Memory B cell (primary cell): Measurements from ENCODE around the gene PCSK6.

Experiments used
- ATAC-seq: fragments of 150-1000 bp; cut with Tn5 transposase; 2 replicates; pipeline ENCODE4 v1.10.0; 2021; ENCODE audit warnings: low read depth, mild to moderate bottlenecking, moderate library complexity
- DNase-seq, 2 donors: peaks; one replicate each; pipeline ENCODE4 v3.0.0; 2022; ENCODE audit warnings: low spot score in 2 of 2
- H3K27ac Mint-ChIP-seq: one replicate; pipeline ENCODE4 v1.8.0; 2022; ENCODE audit warnings: mild to moderate bottlenecking, moderate library complexity, mixed read lengths
- H3K27me3 Mint-ChIP-seq: one replicate; pipeline ENCODE4 v1.8.0; 2022; ENCODE audit warnings: mixed read lengths
- H3K36me3 Mint-ChIP-seq: one replicate; pipeline ENCODE4 v1.8.0; 2022; ENCODE audit warnings: mild to moderate bottlenecking, mixed read lengths
- H3K4me1 Mint-ChIP-seq: one replicate; pipeline ENCODE4 v1.8.0; 2022; ENCODE audit warnings: mixed read lengths
- H3K4me3 Mint-ChIP-seq: one replicate; pipeline ENCODE4 v1.8.0; 2022; ENCODE audit warnings: mild to moderate bottlenecking, moderate library complexity, mixed read lengths
- H3K9me3 Mint-ChIP-seq: one replicate; pipeline ENCODE4 v1.8.0; 2022; ENCODE audit warnings: mixed read lengths

The PCSK6 gene

DNA sequence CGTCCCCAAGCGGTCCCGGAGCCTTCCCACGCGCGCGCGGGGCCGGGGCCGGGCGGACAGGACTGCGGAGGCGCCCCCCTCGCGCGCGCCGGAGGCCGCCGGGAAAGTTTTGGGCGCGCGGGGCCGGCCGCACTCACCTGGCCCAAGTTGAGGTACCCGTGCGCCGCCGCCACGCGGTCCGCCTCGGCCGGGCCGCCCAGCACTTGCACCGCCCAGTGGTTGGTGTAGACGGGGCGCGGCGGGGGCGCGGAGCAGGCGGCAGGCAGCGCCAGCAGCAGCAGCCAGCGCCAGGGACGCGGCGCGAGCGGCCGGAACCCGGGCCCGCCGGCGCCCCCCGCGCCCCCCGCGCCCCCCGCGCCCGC, 289 bp downstream of the PCSK6 start:
- Mint-ChIP-seq H3K27me3 (peaks cover 14% of the 10 kb centered on the region), H3K27ac (no peak overlapping the region), H3K9me3 (peaks cover 2% of the 10 kb centered on the region), H3K4me3 (no peak overlapping the region), H3K36me3 (no peaks in the 10 kb centered on the region), H3K4me1 (peaks cover 3% of the 10 kb centered on the region)
- ATAC-seq (no peak), DNase-seq (no peak)

DNA sequence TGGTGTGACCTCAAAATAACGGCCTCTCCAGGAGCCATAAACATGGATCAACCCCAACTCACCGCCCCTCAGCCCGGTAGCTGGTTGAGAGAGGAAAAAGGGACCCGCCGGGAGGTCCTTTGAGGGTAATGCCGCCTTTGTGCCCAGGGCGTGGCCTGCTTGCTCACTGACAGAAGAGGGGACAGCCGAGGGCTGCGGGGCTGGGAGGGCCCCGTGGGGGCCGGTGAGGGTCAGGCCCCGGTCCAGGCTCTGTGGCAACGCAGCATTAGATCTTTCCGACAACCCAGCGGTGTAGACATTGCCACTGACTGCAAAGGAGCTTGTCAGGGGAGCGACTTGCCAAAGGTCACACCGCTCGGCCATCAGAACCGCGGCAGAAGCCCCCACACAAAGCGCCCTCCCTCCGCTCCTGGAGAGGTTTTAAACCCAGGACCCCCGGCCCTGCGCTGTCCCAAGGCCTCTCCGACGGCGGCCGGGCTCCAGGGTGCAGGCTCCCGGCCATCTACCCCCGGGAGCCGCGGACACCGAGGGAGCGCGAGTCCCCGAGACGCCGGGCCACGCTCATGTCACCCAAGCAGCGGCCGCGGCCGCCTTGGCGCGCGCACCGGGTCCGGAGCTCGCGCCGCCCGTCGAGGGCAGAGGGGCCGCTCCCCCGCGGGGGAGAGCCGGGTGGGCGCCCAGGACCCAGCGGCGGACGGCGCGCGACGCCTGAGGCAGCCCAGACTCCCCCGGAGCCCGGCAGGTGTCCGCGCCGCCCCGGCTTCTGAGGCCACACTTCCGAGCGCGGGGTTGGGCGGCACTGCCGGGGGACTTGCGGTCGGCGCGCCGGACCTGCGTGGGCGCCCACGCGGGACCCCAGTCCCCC, 975 bp downstream of the PCSK6 start:
- H3K27me3 Mint-ChIP-seq: peaks cover 14% of the 10 kb centered on the region
- no peaks in the 10 kb centered on the region for H3K36me3 Mint-ChIP-seq
- peaks cover 2% of the 10 kb centered on the region for H3K9me3 Mint-ChIP-seq
- H3K27ac Mint-ChIP-seq: no peak overlapping the region
- H3K4me1 Mint-ChIP-seq: peaks cover 3% of the 10 kb centered on the region
- DNase-seq (no peak), ATAC-seq (no peak)
- no peak overlapping the region for H3K4me3 Mint-ChIP-seq

DNA sequence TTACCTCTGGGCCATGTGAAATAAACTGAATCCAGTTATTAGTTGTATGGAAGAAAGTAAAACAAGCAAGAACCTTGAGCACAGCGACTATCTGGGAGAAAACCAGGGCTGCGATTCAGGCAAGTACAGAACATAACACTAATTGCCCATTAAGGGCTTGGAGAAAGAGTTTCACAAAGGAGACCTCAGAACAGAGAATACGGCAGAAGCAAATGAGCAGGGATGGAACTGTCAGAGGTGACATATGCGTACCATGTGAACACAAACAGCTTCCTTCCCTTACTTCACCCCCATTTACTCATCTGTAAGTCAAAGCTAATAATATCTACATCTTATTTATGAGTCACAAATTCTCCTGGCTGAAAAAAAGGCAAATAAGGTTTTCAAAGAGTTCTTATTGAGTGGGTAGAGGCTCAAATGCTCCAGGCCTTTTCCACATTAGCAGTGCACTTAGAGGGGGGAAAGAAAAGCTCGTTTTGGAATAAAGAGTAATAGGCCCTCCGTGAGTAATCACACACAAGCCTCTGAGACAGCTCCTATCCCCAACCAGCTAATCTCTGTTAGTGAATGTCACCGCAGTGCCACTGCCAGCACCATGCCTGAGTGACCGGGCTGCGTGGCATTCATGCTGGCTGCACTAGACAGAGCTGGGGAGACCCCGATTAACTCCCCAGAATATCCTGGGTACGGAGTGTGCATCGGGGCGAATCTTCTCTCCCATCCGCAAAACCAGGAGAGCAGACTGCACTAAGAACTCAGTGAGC, 2.6 kb downstream of the PCSK6 start:
- Mint-ChIP-seq H3K4me3 (no peak overlapping the region), H3K9me3 (no peaks in the 10 kb centered on the region)

DNA sequence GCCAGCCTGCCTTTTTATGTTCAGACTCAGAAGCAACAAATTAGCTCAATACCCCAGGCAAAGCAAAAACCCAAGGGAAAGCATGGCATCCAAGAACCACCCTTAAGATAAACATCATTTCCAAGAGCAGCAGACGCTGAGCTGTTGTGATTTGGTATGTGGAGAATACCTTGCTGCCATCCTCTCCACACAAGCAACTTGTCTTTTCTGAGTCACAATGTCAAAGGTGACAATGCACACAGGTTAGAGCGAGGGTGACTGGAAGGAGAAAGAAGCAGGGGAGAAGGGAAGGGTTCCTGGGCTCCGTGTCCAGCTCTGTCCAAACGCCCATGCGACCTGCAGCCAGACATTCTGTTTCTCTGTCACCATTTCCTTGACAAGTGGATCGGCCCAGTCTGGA, 6.0 kb downstream of the PCSK6 start:
- Mint-ChIP-seq H3K4me3 (no peak overlapping the region), H3K27me3 (peaks cover 15% of the 10 kb centered on the region), H3K9me3 (no peaks in the 10 kb centered on the region), H3K27ac (no peak overlapping the region), H3K36me3 (no peaks in the 10 kb centered on the region), H3K4me1 (no peaks in the 10 kb centered on the region)
- ATAC-seq (no peak), DNase-seq (no peak)

More for the DNA sequence above, 2.6 kb downstream of the PCSK6 start:
- no peak for DNase-seq
- no peaks in the 10 kb centered on the region for H3K4me1 Mint-ChIP-seq
- no peak for ATAC-seq
- peaks cover 13% of the 10 kb centered on the region for H3K27me3 Mint-ChIP-seq
- no peak overlapping the region for H3K27ac Mint-ChIP-seq
- H3K36me3 Mint-ChIP-seq: no peaks in the 10 kb centered on the region

DNA sequence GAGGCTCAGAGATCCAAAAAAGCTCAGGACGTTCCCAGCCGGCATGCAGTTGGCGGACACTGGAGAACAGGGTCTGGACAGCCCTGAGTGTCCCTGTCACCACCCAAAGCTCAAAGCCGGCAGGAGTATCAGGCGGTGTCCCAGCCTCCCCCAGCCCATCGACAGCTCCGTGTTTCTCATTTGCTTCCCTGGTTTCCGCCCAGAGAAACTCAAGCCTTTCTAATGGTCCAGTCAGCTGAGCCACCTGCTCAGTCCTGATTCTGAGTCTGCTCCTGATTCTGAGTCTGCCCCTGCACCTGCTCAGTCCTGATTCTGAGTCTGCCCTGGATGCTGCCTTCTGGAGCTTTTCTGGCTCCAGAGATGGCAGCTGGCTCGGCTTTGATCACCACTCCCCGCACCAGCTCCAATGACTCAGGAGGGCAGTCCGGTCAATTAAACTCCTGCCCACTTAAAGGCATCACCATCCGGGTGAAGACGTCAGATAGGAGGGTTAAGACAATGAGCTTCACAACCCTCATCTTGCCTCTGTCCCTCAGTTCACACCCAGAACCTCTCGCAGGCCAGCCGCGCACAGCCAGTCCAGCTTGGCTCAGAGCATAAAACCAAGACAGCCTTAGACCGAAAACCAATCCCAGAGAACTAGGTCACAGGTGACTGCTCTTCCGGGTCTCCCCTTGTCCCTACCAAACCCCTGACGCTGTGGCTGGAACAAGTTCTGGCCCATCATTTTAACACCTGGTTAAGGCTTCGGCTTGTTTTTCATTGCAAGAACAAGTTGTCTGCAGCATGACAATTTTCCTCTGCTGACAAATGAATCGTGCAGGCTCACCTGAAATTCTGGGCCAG, 6.8 kb downstream of the PCSK6 start:
- Mint-ChIP-seq H3K9me3 (no peaks in the 10 kb centered on the region), H3K4me1 (no peaks in the 10 kb centered on the region), H3K27me3 (peaks cover 15% of the 10 kb centered on the region), H3K4me3 (no peak overlapping the region), H3K36me3 (no peaks in the 10 kb centered on the region), H3K27ac (no peak overlapping the region)
- DNase-seq: no peak
- no peak for ATAC-seq

DNA sequence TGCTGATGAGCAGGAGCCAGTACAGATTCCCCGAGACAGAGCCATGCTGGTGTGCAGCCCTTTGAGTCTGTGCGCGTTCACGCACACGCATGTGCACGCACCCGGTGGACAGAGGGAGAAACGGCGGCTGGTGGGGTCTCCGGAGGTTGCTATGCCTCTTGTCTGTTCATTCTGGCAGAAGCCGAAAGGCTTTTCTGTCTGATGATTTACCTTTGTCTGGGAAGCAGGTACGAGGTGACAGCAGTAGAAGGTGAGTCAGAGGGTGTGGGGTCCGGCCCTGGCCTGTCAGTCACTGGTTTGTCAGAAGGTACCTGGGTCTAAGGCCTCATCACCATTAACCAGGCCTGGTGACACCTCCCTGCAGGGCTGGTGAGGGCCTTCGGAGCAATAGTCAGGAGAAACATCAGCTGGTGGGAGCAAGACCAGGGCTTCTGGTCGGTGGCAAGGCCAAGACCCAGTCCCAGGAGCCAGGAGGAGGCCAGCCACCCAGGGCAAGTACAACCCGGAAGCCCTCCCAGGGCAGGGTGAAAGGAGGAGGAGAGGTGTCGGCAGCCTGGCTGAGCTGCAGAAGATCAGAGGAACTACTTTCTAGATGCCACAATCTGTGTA, 7.5 kb downstream of the PCSK6 start:
- Mint-ChIP-seq H3K4me3 (no peak overlapping the region), H3K9me3 (no peaks in the 10 kb centered on the region), H3K4me1 (no peaks in the 10 kb centered on the region), H3K27ac (no peak overlapping the region), H3K27me3 (peaks cover 14% of the 10 kb centered on the region), H3K36me3 (no peaks in the 10 kb centered on the region)
- no peak for ATAC-seq
- no peak for DNase-seq

DNA sequence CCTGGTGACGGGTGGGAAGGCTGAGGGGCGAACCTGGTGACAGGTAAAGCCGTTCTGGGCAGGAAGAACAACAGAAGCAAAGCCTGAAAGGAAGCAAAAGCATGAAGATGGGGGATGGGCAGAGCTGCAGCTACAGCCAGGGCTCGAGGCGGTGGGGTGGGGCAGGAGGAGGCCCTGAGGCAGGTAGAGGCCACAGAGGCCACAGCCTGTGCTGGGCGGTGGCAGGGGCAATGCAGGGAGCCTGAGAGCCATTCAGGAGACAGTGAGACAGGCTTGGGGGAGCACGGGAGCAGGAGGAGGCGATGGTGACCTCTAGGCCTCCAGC, 8.2 kb downstream of the PCSK6 start:
- ATAC-seq (no peak), DNase-seq (no peak)
- H3K27me3 Mint-ChIP-seq: peaks cover 17% of the 10 kb centered on the region
- no peaks in the 10 kb centered on the region for H3K9me3 Mint-ChIP-seq
- no peaks in the 10 kb centered on the region for H3K4me1 Mint-ChIP-seq
- no peak overlapping the region for H3K4me3 Mint-ChIP-seq
- no peak overlapping the region for H3K27ac Mint-ChIP-seq
- no peaks in the 10 kb centered on the region for H3K36me3 Mint-ChIP-seq

DNA sequence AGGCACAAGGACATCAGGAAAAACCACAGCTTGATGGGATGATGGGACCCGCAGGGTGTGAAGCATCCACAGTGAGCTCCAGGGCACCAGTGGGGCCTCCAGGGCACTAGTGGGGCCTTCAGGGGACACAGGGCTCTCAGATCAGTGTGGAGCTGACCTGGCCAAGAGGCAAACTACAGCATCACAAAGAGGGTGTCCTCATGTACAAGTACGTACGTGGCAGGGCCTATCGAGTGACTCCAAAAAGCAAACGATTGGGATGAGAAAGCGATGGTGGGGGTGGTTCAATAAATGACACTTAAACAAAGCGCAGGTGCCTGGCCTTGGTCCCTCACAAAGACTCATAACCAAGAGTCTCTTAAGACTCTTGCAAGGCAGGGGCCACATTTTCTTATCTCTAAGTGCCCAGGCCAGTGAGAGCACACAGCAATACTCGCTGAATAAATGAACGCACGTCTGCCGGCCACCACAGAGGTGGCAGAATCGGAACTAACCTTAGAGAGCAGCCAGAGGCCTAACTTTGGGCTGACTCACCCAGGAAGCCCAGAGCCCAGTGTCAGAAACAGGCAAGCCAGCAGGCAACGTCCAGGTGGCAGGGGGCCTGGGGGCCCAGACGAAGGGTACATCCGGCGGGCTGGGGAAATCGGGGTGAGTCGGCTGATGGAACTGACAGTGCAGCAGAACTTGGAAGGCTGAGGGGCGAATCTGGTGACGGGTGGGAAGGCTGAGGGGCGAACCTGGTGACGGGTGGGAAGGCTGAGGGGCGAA, 8.7 kb downstream of the PCSK6 start:
- Mint-ChIP-seq H3K4me3 (no peak overlapping the region), H3K4me1 (no peaks in the 10 kb centered on the region), H3K27ac (no peak overlapping the region), H3K27me3 (peaks cover 17% of the 10 kb centered on the region), H3K36me3 (no peaks in the 10 kb centered on the region), H3K9me3 (no peaks in the 10 kb centered on the region)
- DNase-seq: no peak
- no peak for ATAC-seq

DNA sequence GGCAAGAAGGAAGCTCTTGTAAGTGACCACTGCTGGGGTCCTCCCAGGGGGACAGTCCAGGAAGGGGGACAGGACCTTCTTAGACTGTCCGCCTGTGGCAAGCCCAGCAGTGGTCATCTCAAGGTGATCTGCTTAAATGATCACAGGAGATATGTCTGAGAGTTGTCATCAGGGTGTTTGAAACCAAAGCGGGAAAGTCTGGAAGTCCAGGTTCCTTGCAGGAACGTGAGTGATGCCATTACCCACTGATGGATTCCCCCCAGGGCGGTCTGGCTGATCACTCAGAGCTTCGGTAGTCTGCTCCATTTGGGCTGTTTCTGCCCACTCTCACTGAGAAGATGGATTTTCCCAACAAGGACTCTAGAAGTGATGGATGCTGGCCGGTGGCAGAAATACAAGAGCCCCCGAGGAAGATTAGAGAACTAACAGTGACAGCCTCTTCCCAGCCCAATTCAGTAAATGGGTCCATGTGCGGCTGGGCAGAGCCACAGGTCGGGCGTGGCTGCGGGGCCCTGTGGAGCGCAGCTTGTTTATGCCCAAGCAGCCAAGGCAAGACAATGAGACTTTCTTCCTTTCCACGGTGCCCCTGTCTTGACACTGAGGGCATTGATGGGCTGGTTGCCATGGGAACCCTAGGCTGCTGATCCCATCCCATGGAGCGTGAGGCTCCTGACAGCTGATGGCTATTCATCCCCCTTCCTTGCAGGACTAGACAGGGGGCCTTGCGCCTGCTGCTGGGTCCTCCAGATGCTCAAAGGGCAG, 9.5 kb downstream of the PCSK6 start:
- no peak for ATAC-seq
- no peak overlapping the region for H3K27ac Mint-ChIP-seq
- H3K4me1 Mint-ChIP-seq: no peaks in the 10 kb centered on the region
- no peak for DNase-seq
- no peaks in the 10 kb centered on the region for H3K9me3 Mint-ChIP-seq
- no peaks in the 10 kb centered on the region for H3K36me3 Mint-ChIP-seq
- no peak overlapping the region for H3K4me3 Mint-ChIP-seq
- peaks cover 14% of the 10 kb centered on the region for H3K27me3 Mint-ChIP-seq

DNA sequence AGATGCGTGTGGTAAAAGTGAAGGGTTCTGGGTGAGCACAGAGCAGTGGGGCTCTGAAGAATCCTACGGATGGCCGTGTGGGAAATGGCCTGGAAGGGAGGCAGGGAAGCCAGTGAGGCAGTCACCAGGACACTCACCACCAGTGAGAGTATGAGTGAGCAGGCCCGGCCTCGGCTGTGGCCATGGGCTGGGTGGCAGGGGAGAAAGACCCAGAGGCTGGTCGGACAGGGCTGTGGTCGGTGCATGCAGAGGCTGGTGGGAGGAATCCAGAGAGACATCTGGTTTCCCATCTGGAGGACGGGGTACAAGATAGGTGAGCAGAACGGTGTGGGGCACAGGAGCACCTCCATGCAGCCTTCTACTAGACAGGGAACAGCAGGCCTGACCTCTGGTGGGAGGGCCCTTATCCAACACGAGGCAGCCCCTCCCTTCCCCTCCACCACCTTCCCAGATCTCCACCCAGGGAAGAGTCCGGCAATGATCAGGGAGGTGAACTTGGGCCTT, 10.1 kb downstream of the PCSK6 start:
- Mint-ChIP-seq H3K27ac (no peak overlapping the region), H3K36me3 (no peaks in the 10 kb centered on the region), H3K4me3 (no peak overlapping the region), H3K4me1 (no peaks in the 10 kb centered on the region), H3K9me3 (no peaks in the 10 kb centered on the region), H3K27me3 (peaks cover 14% of the 10 kb centered on the region)
- DNase-seq: no peak
- ATAC-seq: no peak

DNA sequence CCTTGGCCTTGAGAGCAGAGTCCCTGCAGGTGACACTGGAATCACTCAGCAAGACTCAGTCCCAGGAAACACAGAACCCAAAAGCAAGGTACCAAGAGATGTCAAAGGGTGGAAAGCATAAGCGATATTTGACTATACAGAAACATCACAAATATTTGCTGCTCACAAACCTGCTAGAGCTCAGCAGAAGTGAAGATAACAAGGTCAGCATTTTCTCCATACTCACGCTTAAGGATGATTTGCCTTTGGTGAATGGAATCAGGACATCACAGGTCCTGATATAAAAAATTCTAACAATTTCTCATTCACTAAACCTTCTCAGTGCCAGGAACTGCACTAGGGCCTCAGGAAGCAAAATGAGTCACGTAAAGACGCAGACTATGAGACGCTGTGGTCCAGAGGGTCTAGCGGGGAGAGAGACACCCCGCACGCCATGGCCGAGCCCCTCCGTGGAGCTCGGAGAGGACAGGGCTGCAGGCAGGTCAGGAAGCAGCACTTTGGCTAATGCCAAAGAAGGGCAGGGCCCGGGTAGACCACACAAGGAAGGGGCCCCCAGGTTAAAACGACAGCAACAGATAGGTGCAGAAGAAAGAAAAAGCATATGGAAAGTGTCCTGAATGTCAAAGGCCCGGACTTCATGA, 10.7 kb downstream of the PCSK6 start:
- Mint-ChIP-seq H3K4me3 (no peak overlapping the region), H3K9me3 (no peaks in the 10 kb centered on the region), H3K4me1 (no peaks in the 10 kb centered on the region), H3K27me3 (peaks cover 14% of the 10 kb centered on the region), H3K36me3 (no peaks in the 10 kb centered on the region), H3K27ac (no peak overlapping the region)
- DNase-seq (no peak), ATAC-seq (no peak)

DNA sequence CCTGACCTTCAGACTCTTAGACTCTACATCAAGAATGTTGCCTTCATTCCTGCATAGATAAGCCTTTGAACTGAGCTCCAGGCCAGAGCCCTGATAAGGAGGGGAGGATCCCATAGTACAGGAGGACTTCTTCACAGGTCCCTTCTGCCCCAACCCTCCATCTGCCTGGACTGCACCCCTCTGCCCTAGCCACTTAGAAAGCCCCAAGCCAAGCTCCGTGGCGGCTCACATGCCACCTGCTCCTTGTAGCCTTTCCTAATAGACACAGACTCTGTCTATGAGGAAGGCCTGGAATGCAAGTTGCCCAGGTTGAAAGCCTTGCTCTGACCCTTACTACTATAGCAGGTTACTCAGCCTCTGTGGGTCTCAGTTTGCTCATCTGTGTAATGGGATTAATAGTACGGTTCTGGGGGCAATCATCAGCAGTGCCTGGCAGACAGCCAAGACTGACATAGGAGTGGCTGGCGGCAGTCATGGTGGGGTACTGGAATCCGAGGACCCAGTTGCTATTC, 11.6 kb downstream of the PCSK6 start:
- no peaks in the 10 kb centered on the region for H3K36me3 Mint-ChIP-seq
- H3K27me3 Mint-ChIP-seq: peaks cover 14% of the 10 kb centered on the region
- ATAC-seq (no peak), DNase-seq (no peak)
- H3K27ac Mint-ChIP-seq: no peak overlapping the region
- H3K4me1 Mint-ChIP-seq: no peaks in the 10 kb centered on the region
- H3K9me3 Mint-ChIP-seq: no peaks in the 10 kb centered on the region
- no peak overlapping the region for H3K4me3 Mint-ChIP-seq
